A673 (cell line): ENCODE results near the gene KAT7.

Experiments used
- EZH2 ChIP-seq: fragments of 200-600 bp; sonication (generic); IDR thresholded peaks from 2 replicates; pipeline ENCODE4 v1.6.1; 2017; ENCODE audit warnings: borderline replicate concordance, low read depth, mild to moderate bottlenecking, mixed read lengths, antibody characterized with exemption, low read length; ENCODE audit not compliant: poor library complexity, severe bottlenecking
- TF ChIP-seq, protein P1 (sequence below): fragments of 300-800, 200-600 bp; sonication (generic); conservative IDR thresholded peaks from 2 replicates; pipeline ENCODE4 v1.5.1; 2017; ENCODE audit warnings: low read depth, mild to moderate bottlenecking, antibody characterized with exemption, low read length, moderate library complexity, mixed read lengths

DNA sequence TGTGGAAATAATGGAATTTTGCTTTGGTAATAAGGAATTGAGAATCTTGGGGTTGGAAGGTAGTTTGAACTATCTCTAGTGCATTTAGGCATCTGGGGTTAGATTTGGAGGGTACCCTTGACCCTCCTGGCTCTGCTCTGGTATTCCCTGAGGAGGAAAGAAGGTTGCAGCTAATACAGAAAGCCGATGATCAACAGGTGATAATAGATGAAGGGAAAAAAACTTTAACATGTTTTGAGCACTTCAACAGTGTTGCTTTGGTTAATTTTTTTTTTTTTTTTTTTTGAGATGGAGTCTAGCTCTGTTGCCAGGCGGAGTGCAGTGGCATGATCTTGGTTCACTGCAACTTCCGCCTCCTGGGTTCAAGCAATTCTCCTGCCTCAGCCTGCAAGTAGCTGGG is 4.8 kb downstream of the KAT7 start:
- TF ChIP-seq EZH2: no peak
- TF ChIP-seq, protein P1, sequence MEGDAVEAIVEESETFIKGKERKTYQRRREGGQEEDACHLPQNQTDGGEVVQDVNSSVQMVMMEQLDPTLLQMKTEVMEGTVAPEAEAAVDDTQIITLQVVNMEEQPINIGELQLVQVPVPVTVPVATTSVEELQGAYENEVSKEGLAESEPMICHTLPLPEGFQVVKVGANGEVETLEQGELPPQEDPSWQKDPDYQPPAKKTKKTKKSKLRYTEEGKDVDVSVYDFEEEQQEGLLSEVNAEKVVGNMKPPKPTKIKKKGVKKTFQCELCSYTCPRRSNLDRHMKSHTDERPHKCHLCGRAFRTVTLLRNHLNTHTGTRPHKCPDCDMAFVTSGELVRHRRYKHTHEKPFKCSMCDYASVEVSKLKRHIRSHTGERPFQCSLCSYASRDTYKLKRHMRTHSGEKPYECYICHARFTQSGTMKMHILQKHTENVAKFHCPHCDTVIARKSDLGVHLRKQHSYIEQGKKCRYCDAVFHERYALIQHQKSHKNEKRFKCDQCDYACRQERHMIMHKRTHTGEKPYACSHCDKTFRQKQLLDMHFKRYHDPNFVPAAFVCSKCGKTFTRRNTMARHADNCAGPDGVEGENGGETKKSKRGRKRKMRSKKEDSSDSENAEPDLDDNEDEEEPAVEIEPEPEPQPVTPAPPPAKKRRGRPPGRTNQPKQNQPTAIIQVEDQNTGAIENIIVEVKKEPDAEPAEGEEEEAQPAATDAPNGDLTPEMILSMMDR: no peak
